CD4-positive, alpha-beta memory T cell (primary cell): ENCODE measurements around the gene SCN2B. TPM values are rescaled to one million over a fixed set of nuclear protein-coding genes. Genes with fewer than 3 reads are reported as not detected.
A peak's percentile ranks its signal among the peaks of the same experiment; 100 is the strongest.

Experiments used
- CTCF ChIA-PET: fragments of 350-600 bp; sonication (Branson Sonifier 250); formaldehyde crosslinking; loops from one replicate; lab custom pipeline; 2021; ENCODE audit warnings: inconsistent platforms; ENCODE audit not compliant: partially characterized antibody; lab: Charles Lee
- POLR2A ChIA-PET: fragments of 350-600 bp; sonication (Branson Sonifier 250); formaldehyde crosslinking; loops from one replicate; lab custom pipeline; 2021; ENCODE audit not compliant: partially characterized antibody; lab: Charles Lee
- DNase-seq, 5 donors: peaks; one replicate each; pipeline versions ENCODE4 v3.0.0 to v3.0.0-alpha.2; 2020 to 2022; ENCODE audit warnings: mixed read lengths in 1 of 5
- H3K27ac ChIP-seq: one replicate; pipeline ENCODE4 v1.7.0; 2013; ENCODE audit warnings: low read depth, low read length
- H3K27me3 ChIP-seq: 2 replicates; pipeline ENCODE4 v1.7.0; 2013; ENCODE audit warnings: mild to moderate bottlenecking, low read length, moderate library complexity; ENCODE audit not compliant: insufficient read depth
- H3K36me3 ChIP-seq: 2 replicates; pipeline ENCODE4 v1.7.0; 2013; ENCODE audit warnings: mild to moderate bottlenecking, low read length, moderate library complexity; ENCODE audit not compliant: insufficient read depth
- H3K4me1 ChIP-seq: 2 replicates; pipeline ENCODE4 v1.7.0; 2013; ENCODE audit warnings: mild to moderate bottlenecking, low read length, moderate library complexity; ENCODE audit not compliant: insufficient read depth
- H3K4me3 ChIP-seq, 2 donors: one replicate each; pipeline ENCODE4 v1.7.0; 2013; ENCODE audit warnings: low read length in 2 of 2, mild to moderate bottlenecking in 1 of 2
- H3K9me3 ChIP-seq, 2 donors: one replicate each; pipeline ENCODE4 v1.7.0; 2013; ENCODE audit warnings: low read length in 2 of 2, control low read depth in 1 of 2; ENCODE audit not compliant: control insufficient read depth in 1 of 2
- H3K27ac Mint-ChIP-seq, 7 donors: one replicate each; pipeline ENCODE4 v1.8.0; 2020 to 2021; ENCODE audit warnings: mixed read lengths in 7 of 7, mild to moderate bottlenecking in 6 of 7, inconsistent platforms in 3 of 7, moderate library complexity in 3 of 7
- H3K27me3 Mint-ChIP-seq, 2 donors: one replicate each; pipeline ENCODE4 v1.8.0; 2020 to 2021; ENCODE audit warnings: mixed read lengths in 2 of 2
- H3K36me3 Mint-ChIP-seq, 2 donors: one replicate each; pipeline ENCODE4 v1.8.0; 2020 to 2021; ENCODE audit warnings: mixed read lengths in 2 of 2, inconsistent platforms in 1 of 2, mild to moderate bottlenecking in 1 of 2
- H3K4me1 Mint-ChIP-seq, 4 donors: one replicate each; pipeline ENCODE4 v1.8.0; 2020 to 2021; ENCODE audit warnings: mixed read lengths in 4 of 4, mild to moderate bottlenecking in 1 of 4
- H3K4me3 Mint-ChIP-seq, 8 donors: one replicate each; pipeline ENCODE4 v1.8.0; 2020 to 2021; ENCODE audit warnings: mixed read lengths in 8 of 8, mild to moderate bottlenecking in 7 of 8, moderate library complexity in 6 of 8, inconsistent platforms in 3 of 8
- H3K9me3 Mint-ChIP-seq, 8 donors: one replicate each; pipeline ENCODE4 v1.8.0; 2020 to 2021; ENCODE audit warnings: mixed read lengths in 8 of 8, mild to moderate bottlenecking in 5 of 8, inconsistent platforms in 3 of 8, moderate library complexity in 1 of 8
- intact Hi-C: fragments of 100-400 bp; cut with micrococcal nuclease; formaldehyde crosslinking; loops from one replicate; pipeline ENCODE4 v1.15.1; 2023
- polyA plus RNA-seq, 2 donors: library from polyadenylated mRNA; unstranded; fragments of 300-500 nt; fragmentation: Illumina TruSeq; gene quantifications; one replicate each; pipeline ENCODE4 v1.2.3, GENCODE V29; 2021
- total RNA-seq, 2 experiments: library from RNA; stranded (reverse); gene quantifications; one replicate each; pipeline ENCODE4 v1.2.3, GENCODE V29; 2021

SCN2B gene
- total and polyA plus RNA-seq, 4 experiments from 2014 or later, result not detected

GRCh38 chr11:118155776-118156530 lies 20.5 kb downstream of the SCN2B start:
- Mint-ChIP-seq H3K36me3 (no peaks in the 10 kb centered on the region), H3K27me3 (peaks cover 36 to 64% of the 10 kb centered on the region in 2 donors), H3K27ac (no peak overlapping the region), H3K4me1 (peaks cover 3 to 26% (median 15%) of the 10 kb centered on the region in 4 donors), H3K4me3 (no peak overlapping the region), H3K9me3 (peaks cover 0 to 2% (median 0%) of the 10 kb centered on the region in 8 donors)
- H3K27me3 ChIP-seq, result peaks cover 61% of the 10 kb centered on the region
- intact Hi-C loops, result no loop called here
- CTCF ChIA-PET, result interaction anchor here (3.1 to 3.4 kb wide), 2 partner anchors 12 to 16 kb away, joined by 14 to 27 read pairs; no protein-coding TSS in a partner anchor
- DNase-seq, result no peak
- H3K9me3 ChIP-seq, result no peaks in the 10 kb centered on the region
- H3K4me1 ChIP-seq, result peaks cover 13% of the 10 kb centered on the region
- H3K27ac ChIP-seq, result no peak overlapping the region
- POLR2A ChIA-PET, result no interaction called here
- H3K4me3 ChIP-seq, result no peak overlapping the region
- H3K36me3 ChIP-seq, result no peaks in the 10 kb centered on the region

GRCh38 chr11:118154641-118155040 lies 21.8 kb downstream of the SCN2B start:
- Histone ChIP-seq H3K27me3 (peaks cover 61% of the 10 kb centered on the region), H3K4me3 (no peak overlapping the region), H3K9me3 (no peaks in the 10 kb centered on the region), H3K36me3 (no peaks in the 10 kb centered on the region), H3K4me1 (peaks cover 13% of the 10 kb centered on the region), H3K27ac (no peak overlapping the region)
- intact Hi-C loops, result no loop called here
- peaks cover 38 to 58% of the 10 kb centered on the region in 2 donors for H3K27me3 Mint-ChIP-seq
- H3K27ac Mint-ChIP-seq, result no peak overlapping the region
- no peak for DNase-seq
- CTCF ChIA-PET, result interaction anchor here (3.1 to 3.4 kb wide), 2 partner anchors 11 to 17 kb away, joined by 14 to 27 read pairs; no protein-coding TSS in a partner anchor
- peaks cover 0 to 2% (median 0%) of the 10 kb centered on the region in 8 donors for H3K9me3 Mint-ChIP-seq
- no peak overlapping the region for H3K4me3 Mint-ChIP-seq
- POLR2A ChIA-PET, result no interaction called here
- H3K4me1 Mint-ChIP-seq, result peaks cover 3 to 26% (median 15%) of the 10 kb centered on the region in 4 donors
- no peaks in the 10 kb centered on the region for H3K36me3 Mint-ChIP-seq

GRCh38 chr11:118153976-118154375 lies 22.5 kb downstream of the SCN2B start:
- peaks cover 35 to 55% of the 10 kb centered on the region in 2 donors for H3K27me3 Mint-ChIP-seq
- peaks cover 3 to 26% (median 15%) of the 10 kb centered on the region in 4 donors for H3K4me1 Mint-ChIP-seq
- peaks cover 13% of the 10 kb centered on the region for H3K4me1 ChIP-seq
- H3K4me3 Mint-ChIP-seq, result peak overlapping the region in 6 of 8 donors; percentile 26 to 80 (median 60)
- no peak overlapping the region for H3K27ac Mint-ChIP-seq
- no peaks in the 10 kb centered on the region for H3K36me3 Mint-ChIP-seq
- H3K27me3 ChIP-seq, result peaks cover 55% of the 10 kb centered on the region
- no peaks in the 10 kb centered on the region for H3K9me3 ChIP-seq
- no peak overlapping the region for H3K4me3 ChIP-seq
- no peaks in the 10 kb centered on the region for H3K9me3 Mint-ChIP-seq
- no peak for DNase-seq
- intact Hi-C loops, result no loop called here
- POLR2A ChIA-PET, result no interaction called here
- no peaks in the 10 kb centered on the region for H3K36me3 ChIP-seq
- CTCF ChIA-PET, result no interaction called here
- no peak overlapping the region for H3K27ac ChIP-seq

GRCh38 chr11:118153516-118153915 lies 22.9 kb downstream of the SCN2B start:
- intact Hi-C loops, result no loop called here
- no peak overlapping the region for H3K4me3 ChIP-seq
- DNase-seq, result no peak
- Mint-ChIP-seq H3K4me1 (peaks cover 3 to 26% (median 15%) of the 10 kb centered on the region in 4 donors), H3K27ac (no peak overlapping the region), H3K9me3 (no peaks in the 10 kb centered on the region), H3K27me3 (peaks cover 39 to 51% of the 10 kb centered on the region in 2 donors), H3K4me3 (peak overlapping the region in 7 of 8 donors; percentile 26 to 80 (median 60)), H3K36me3 (no peaks in the 10 kb centered on the region)
- H3K9me3 ChIP-seq, result no peaks in the 10 kb centered on the region
- H3K36me3 ChIP-seq, result no peaks in the 10 kb centered on the region
- H3K27me3 ChIP-seq, result peaks cover 51% of the 10 kb centered on the region
- peaks cover 13% of the 10 kb centered on the region for H3K4me1 ChIP-seq
- H3K27ac ChIP-seq, result no peak overlapping the region
- CTCF ChIA-PET, result interaction anchor here (2.2 kb wide), 1 partner anchor 18 kb away, joined by 10 read pairs; no protein-coding TSS in a partner anchor
- POLR2A ChIA-PET, result no interaction called here

- Mint-ChIP-seq H3K27me3 (peaks cover 37 to 48% of the 10 kb centered on the region in 2 donors), H3K36me3 (no peaks in the 10 kb centered on the region), H3K4me1 (peaks cover 3 to 26% (median 15%) of the 10 kb centered on the region in 4 donors), H3K27ac (no peak within 1 kb of the TSS), H3K9me3 (no peaks in the 10 kb centered on the region), H3K4me3 (peak within 1 kb of the TSS; percentile 54 to 80 (median 64))
- Histone ChIP-seq H3K27ac (no peak within 1 kb of the TSS), H3K4me3 (peak within 1 kb of the TSS in 1 of 2 donors; percentile 39), H3K27me3 (peaks cover 49% of the 10 kb centered on the region), H3K36me3 (no peaks in the 10 kb centered on the region), H3K9me3 (no peaks in the 10 kb centered on the region), H3K4me1 (peaks cover 13% of the 10 kb centered on the region)
- CTCF ChIA-PET, result interaction anchor here (1.0 to 2.2 kb wide), 2 partner anchors 19 to 46 kb away, joined by 3 to 10 read pairs; no protein-coding TSS in a partner anchor
- POLR2A ChIA-PET, result no interaction called here
- intact Hi-C loops, result no loop called here
- peak in 3 of 5 donors; percentile 14 to 19 (median 17) for DNase-seq
Measured at GRCh38 chr11:118152552-118153471, 23.6 kb downstream of the SCN2B start, which contains the start of gene SCN4B. Gene SCN4B (minus strand): TSS chr11:118152823. CDS start chr11:118152673, 150 bp downstream.

- ChIA-PET POLR2A (no interaction called here), CTCF (interaction anchor here (1.0 to 2.2 kb wide), 2 partner anchors 19 to 47 kb away, joined by 3 to 10 read pairs; no protein-coding TSS in a partner anchor)
- Mint-ChIP-seq H3K27ac (no peak overlapping the region), H3K36me3 (no peaks in the 10 kb centered on the region), H3K27me3 (peaks cover 37 to 41% of the 10 kb centered on the region in 2 donors), H3K9me3 (no peaks in the 10 kb centered on the region), H3K4me3 (peak overlapping the region in 5 of 8 donors; percentile 10 to 62 (median 50)), H3K4me1 (peaks cover 3 to 19% (median 12%) of the 10 kb centered on the region in 4 donors)
- Histone ChIP-seq H3K4me3 (no peak overlapping the region), H3K27ac (no peak overlapping the region), H3K4me1 (peaks cover 13% of the 10 kb centered on the region), H3K9me3 (no peaks in the 10 kb centered on the region), H3K27me3 (peaks cover 43% of the 10 kb centered on the region), H3K36me3 (no peaks in the 10 kb centered on the region)
- no peak for DNase-seq
- intact Hi-C loops, result no loop called here
Measured at GRCh38 chr11:118152020-118152551, 24.4 kb downstream of the SCN2B start.
